Activated naive CD8-positive, alpha-beta T cell treated with anti-CD3 and anti-CD28 coated beads, Interleukin-2, amount 10 ng/mL, durations not matched to agents 7 days and 5 days (primary cell): ENCODE results near the gene SOX8. TPM values are rescaled to one million over a fixed set of nuclear protein-coding genes. Genes with fewer than 3 reads are reported as not detected.
"Not testable (repeated sequence)": the region's sequence is repeated elsewhere in the genome, so short reads cannot be mapped to it uniquely, and the experiment has no call there.

ENCODE experiments used
- ATAC-seq: fragments of 150-1000 bp; cut with Tn5 transposase; one replicate; pipeline ENCODE4 v1.10.0; 2021; ENCODE audit warnings: low read depth, moderate library complexity
- POLR2A ChIA-PET: fragments of 350-600 bp; sonication (Branson Sonifier 250); formaldehyde crosslinking; loops from one replicate; lab custom pipeline; 2021; ENCODE audit warnings: antibody characterized with exemption; lab: Charles Lee
- DNase-seq: peaks from one replicate; pipeline ENCODE4 v3.0.0; 2021
- H3K27ac Mint-ChIP-seq: one replicate; pipeline ENCODE4 v1.8.0; 2022; ENCODE audit warnings: mild to moderate bottlenecking, mixed read lengths
- H3K27me3 Mint-ChIP-seq: one replicate; pipeline ENCODE4 v1.8.0; 2022; ENCODE audit warnings: mild to moderate bottlenecking, moderate library complexity, mixed read lengths
- H3K36me3 Mint-ChIP-seq: one replicate; pipeline ENCODE4 v1.8.0; 2021; ENCODE audit warnings: mild to moderate bottlenecking, mixed read lengths
- H3K4me1 Mint-ChIP-seq: one replicate; pipeline ENCODE4 v1.8.0; 2021; ENCODE audit warnings: mixed read lengths
- H3K4me3 Mint-ChIP-seq: one replicate; pipeline ENCODE4 v1.8.0; 2022; ENCODE audit warnings: mild to moderate bottlenecking, moderate library complexity, mixed read lengths
- H3K9me3 Mint-ChIP-seq: one replicate; pipeline ENCODE4 v1.8.0; 2021; ENCODE audit warnings: mixed read lengths
- total RNA-seq, 2 experiments: library from RNA; stranded (reverse); gene quantifications; one replicate each; pipeline ENCODE4 v1.2.3, GENCODE V29; 2021

SOX8 gene
- total RNA-seq, 2 experiments from 2014 or later, result 0.50 to 0.60 TPM

DNA sequence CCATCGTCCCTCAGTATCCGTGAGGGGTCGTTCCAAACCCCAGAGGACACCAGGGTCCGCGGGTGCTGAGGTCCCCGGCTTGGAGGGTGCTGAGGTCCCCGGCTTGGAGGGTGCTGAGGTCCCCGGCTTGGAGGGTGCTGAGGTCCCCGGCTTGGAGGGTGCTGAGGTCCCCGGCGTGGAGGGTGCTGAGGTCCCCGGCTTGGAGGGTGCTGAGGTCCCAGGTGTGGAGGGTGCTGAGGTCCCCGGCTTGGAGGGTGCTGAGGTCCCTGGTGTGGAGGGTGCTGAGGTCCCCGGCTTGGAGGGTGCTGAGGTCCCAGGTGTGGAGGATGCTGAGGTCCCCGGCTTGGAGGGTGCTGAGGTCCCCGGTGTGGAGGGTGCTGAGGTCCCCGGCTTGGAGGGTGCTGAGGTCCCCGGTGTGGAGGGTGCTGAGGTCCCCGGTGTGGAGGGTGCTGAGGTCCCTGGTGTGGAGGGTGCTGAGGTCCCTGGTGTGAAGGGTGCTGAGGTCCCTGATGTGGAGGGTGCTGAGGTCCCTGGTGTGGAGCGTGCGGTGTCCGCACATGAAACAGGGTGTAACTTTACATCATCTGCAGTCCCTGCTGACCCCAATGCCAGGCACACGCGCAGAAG lies 43.7 kb downstream of the SOX8 start:
- POLR2A ChIA-PET, H3K27me3 Mint-ChIP-seq, H3K4me1 Mint-ChIP-seq, DNase-seq, H3K36me3 Mint-ChIP-seq, ATAC-seq, H3K27ac Mint-ChIP-seq, H3K4me3 Mint-ChIP-seq, H3K9me3 Mint-ChIP-seq: not testable (repeated sequence)

DNA sequence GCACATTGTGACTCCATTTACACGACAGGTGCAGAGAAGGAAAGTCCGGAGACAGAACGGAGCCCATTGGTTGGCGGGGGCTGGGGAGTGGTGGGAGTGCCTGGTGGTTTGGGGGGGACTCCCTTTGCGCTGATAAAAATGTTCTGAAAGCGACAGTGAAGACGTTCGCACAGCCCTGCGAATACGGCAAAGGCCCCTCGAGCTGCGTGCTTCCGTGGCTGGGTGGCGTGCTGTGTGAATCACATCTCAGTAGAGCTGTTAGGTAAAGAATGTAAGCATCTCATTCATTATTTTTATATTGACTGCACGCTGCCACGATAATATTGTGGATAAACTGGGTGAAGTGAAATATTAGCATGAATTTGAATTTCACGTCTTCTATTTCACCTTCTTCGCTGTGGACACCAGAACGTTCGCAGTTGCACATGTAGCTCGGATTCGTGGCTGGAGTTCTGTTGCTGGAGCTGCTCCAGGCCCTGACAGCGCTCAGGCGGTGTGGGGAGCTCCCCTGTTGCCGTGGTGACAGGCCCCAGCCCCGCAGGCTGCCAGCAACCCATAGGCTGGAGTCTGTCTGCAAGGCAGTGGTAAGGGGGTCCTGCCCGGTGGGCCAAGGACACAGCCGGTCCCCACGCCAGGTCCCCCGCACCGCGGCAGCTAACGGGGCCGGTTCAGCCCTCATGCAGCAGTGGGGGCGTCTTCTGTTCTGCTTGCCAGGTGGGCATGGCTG lies 44.6 kb downstream of the SOX8 start:
- Mint-ChIP-seq H3K36me3 (no peaks in the 10 kb centered on the region), H3K27ac (no peak overlapping the region), H3K4me3 (no peak overlapping the region), H3K27me3 (peaks cover 6% of the 10 kb centered on the region), H3K9me3 (no peaks in the 10 kb centered on the region), H3K4me1 (no peaks in the 10 kb centered on the region)
- DNase-seq (no peak), ATAC-seq (no peak)
- POLR2A ChIA-PET, result no interaction called here

DNA sequence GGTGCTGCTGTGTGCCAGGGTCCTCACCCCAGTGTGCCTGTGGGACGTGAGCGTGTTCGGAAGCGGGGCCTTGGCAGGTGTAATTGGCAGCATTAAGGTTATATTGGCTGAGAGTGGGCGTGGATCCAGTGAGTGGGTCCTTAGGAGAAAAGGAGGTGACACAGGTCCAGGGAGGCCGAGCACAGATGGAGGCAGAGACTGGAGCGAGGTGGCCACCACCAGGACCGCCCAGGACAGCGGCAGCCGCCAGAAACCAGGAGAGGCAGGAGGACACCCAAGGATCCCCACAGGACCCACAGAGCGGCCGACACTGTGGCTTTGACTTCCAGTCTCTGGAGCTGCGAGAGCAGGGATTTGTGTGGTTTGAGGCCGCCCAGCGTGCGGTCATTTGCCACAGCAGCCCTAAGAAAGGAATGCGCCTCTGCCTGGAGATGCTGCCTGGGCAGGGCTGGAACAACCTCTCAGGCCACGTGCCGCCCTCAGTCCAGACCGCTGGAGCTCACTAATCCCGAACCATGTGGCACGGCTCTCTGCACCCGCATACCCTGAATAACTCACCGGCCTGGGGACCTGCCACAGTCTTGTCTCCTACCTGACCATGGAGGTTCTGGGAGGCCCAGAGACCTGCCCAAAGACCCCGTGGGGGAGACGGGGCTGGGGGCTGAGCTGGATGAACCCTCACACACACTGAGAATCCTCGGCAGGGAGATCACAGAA lies 45.4 kb downstream of the SOX8 start:
- peaks cover 6% of the 10 kb centered on the region for H3K27me3 Mint-ChIP-seq
- no peak overlapping the region for H3K4me3 Mint-ChIP-seq
- no peak for DNase-seq
- no peaks in the 10 kb centered on the region for H3K9me3 Mint-ChIP-seq
- POLR2A ChIA-PET, result no interaction called here
- ATAC-seq, result no peak
- H3K4me1 Mint-ChIP-seq, result no peaks in the 10 kb centered on the region
- no peak overlapping the region for H3K27ac Mint-ChIP-seq
- no peaks in the 10 kb centered on the region for H3K36me3 Mint-ChIP-seq

DNA sequence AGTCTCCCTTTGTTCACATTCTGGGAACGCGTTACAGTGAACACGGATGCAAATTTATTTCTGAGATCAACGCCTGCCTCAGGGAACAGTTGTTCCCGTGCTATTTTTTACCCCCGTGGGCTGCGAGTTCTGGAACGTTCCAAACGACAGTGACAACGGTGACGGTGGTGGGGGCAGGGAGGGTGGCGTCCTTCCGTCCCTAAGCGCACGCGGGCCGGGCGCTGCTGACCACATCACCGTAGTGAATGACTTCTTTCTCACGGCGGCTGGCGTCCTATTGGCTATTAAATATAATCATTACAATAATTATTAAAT lies 45.9 kb downstream of the SOX8 start:
- Mint-ChIP-seq H3K9me3 (no peaks in the 10 kb centered on the region), H3K27me3 (peaks cover 6% of the 10 kb centered on the region), H3K36me3 (no peaks in the 10 kb centered on the region), H3K4me1 (no peaks in the 10 kb centered on the region), H3K4me3 (no peak overlapping the region), H3K27ac (no peak overlapping the region)
- ATAC-seq (no peak), DNase-seq (no peak)
- POLR2A ChIA-PET, result no interaction called here

DNA sequence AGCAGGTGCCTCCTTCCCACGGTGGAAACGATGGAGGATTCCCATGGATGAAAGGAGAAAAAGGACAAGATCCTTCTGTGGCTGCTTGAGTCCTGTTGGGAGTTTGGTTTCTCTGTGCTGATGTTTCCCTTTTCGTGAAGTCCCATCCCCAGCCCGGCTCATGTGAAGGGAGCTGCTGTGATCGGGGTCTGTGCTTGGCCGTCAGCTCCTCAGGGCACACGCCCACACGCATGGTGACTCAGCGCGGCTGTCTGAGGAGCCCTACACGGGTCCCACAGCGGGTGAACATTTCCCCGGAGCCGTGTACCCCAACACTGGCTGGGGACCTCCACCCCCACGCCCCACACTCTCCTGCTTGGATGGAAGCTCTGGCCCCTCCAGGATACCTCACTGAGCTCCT lies 46.5 kb downstream of the SOX8 start:
- Mint-ChIP-seq H3K36me3 (no peaks in the 10 kb centered on the region), H3K27me3 (peaks cover 6% of the 10 kb centered on the region), H3K9me3 (no peaks in the 10 kb centered on the region), H3K4me1 (no peaks in the 10 kb centered on the region), H3K4me3 (no peak overlapping the region), H3K27ac (no peak overlapping the region)
- DNase-seq (no peak), ATAC-seq (no peak)
- POLR2A ChIA-PET, result no interaction called here

DNA sequence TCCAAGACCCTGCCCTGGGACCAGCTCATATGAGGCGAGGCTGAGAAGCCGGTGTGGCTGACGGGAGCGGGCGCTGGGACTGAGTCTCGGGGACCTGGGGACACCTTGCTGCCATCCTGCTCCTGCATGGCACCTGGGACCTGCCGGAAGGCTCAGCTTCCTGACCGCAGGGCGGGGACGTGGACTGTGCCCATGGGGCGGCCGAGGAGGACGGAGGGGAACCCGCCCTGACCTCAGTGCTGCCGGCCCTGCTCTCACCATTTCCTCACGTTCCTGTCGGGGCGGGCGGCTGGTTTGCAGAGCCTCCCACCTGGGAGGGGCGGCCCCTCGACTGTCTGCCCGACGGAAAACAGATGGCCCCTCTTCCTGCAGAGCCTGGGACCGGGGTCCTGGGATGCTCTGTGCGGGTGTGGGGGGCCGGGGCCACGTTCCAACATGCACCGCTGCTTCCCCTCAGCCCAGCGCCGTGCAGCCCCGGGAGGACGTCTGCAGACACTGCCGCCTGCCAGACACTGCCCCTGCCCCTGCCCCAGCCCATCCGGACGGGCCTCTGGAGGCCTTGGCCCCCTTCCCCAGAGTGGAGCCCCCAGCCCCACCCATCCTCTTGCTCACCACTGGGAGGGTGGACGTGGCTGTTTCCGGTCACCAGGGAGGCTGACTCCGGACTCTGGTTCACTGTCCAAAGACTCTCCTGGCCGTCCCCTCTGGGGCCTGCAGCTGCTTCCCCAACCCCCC lies 47.1 kb downstream of the SOX8 start:
- Mint-ChIP-seq H3K9me3 (no peaks in the 10 kb centered on the region), H3K4me1 (no peaks in the 10 kb centered on the region), H3K36me3 (no peaks in the 10 kb centered on the region), H3K27me3 (peaks cover 6% of the 10 kb centered on the region), H3K4me3 (no peak overlapping the region), H3K27ac (no peak overlapping the region)
- ATAC-seq, result no peak
- DNase-seq, result no peak
- POLR2A ChIA-PET, result no interaction called here

DNA sequence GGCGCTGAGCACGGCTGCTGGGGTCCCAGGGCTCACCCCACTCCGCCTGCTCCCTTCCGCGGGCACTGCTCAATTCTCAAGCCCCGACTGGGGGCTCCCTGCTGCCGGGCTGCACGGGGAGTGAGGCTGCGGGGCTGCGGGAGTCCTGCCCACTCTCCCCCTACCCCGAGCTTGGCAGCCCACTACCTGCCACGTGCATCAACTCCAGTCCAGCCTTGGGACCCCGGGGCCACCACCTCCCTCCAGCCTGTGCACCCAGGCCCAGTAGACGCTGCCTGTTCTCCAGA lies 47.6 kb downstream of the SOX8 start:
- no peak for ATAC-seq
- Mint-ChIP-seq H3K36me3 (no peaks in the 10 kb centered on the region), H3K4me3 (no peak overlapping the region), H3K4me1 (no peaks in the 10 kb centered on the region), H3K27me3 (peaks cover 6% of the 10 kb centered on the region), H3K9me3 (no peaks in the 10 kb centered on the region), H3K27ac (no peak overlapping the region)
- POLR2A ChIA-PET, result no interaction called here
- no peak for DNase-seq

DNA sequence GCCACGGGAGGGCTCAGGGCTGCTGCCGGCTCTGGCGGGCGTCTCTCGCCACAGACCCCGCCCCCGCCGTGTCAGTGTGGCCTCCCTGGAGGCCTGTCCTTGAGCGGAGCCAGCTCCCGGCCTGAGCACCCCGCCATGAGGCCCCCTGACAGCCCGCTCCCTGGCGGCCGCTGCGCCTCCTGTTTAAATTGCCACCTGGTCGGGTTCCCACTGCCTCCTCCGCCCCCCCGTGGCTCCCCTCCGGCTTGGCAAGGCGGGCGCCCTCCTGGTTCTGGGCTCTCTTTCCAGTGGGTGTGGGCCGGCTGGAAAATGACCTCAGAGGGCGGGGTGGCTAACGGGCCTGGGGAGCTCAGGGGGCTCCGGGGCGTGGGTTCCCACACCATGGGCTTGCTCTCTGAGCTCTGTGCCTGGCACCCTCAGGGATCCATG lies 48.9 kb downstream of the SOX8 start:
- POLR2A ChIA-PET, result no interaction called here
- Mint-ChIP-seq H3K27ac (no peak overlapping the region), H3K27me3 (peaks cover 6% of the 10 kb centered on the region), H3K4me3 (no peak overlapping the region), H3K9me3 (no peaks in the 10 kb centered on the region), H3K4me1 (no peaks in the 10 kb centered on the region), H3K36me3 (no peaks in the 10 kb centered on the region)
- DNase-seq, result no peak
- no peak for ATAC-seq

DNA sequence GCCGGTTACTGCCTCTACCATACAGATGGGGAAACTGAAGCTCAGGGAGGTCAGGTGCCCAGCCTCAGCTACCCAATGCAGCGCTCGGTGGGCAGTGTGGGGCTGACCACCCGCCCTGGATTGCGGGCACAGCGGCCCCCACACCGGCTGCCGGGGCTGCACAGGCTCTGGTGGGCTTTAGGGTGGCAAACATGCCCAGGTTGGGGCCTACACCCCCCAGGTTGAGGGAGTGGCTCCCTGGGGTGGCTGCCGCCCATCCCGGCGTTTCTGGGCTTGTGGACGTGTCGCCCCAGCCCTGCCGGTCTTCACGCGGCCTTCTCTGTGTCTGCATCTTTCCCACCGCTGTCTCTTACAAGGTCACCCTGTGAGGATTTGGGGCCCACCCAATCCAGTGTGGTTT lies 50.1 kb downstream of the SOX8 start:
- Mint-ChIP-seq H3K27ac (no peak overlapping the region), H3K9me3 (no peaks in the 10 kb centered on the region), H3K4me3 (no peak overlapping the region), H3K27me3 (peaks cover 6% of the 10 kb centered on the region), H3K4me1 (no peaks in the 10 kb centered on the region), H3K36me3 (no peaks in the 10 kb centered on the region)
- POLR2A ChIA-PET, result no interaction called here
- ATAC-seq (no peak), DNase-seq (no peak)

DNA sequence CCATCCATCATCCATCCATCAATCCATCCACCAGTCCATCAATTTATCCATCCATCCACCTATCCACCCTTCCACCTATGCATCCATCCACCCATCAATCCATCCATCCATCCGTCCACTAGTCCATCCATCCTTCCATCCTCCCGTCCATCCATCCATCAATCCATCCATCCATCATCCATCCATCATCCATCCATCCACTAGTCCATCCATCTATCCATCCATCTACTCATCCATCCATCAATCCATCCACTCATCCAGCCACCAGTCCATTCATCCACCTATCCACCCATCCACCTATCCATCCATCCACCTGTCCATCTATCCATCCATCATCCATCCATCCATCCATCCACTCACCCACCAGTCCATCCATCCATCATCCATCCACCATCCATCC lies 51.0 kb downstream of the SOX8 start:
- no peaks in the 10 kb centered on the region for H3K9me3 Mint-ChIP-seq
- DNase-seq, result no peak
- H3K4me1 Mint-ChIP-seq, result no peaks in the 10 kb centered on the region
- no peak for ATAC-seq
- H3K27ac Mint-ChIP-seq, result no peak overlapping the region
- POLR2A ChIA-PET, result no interaction called here
- no peaks in the 10 kb centered on the region for H3K36me3 Mint-ChIP-seq
- no peak overlapping the region for H3K4me3 Mint-ChIP-seq
- H3K27me3 Mint-ChIP-seq, result peaks cover 6% of the 10 kb centered on the region

DNA sequence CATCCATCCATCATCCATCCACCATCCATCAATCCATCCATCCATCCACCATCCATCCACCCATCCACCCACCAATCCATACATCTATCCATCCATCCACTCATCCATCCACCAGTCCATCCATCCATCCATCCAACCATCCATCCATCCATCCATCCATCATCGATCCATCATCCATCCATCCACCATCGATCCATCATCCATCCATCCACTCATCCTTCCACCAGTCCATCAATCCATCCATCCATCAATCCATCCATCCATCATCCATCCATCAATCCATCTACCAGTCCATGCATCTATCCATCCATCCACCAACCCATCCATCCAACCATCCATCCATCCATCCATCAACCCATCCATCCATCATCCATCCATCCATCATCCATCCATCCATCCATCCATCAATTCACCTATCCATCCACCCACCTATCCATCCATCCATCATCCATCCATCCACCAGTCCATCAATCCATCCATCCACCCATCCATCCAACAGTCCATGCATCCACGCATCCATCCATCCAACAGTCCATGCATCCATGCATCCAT lies 51.6 kb downstream of the SOX8 start:
- no peak overlapping the region for H3K4me3 Mint-ChIP-seq

DNA sequence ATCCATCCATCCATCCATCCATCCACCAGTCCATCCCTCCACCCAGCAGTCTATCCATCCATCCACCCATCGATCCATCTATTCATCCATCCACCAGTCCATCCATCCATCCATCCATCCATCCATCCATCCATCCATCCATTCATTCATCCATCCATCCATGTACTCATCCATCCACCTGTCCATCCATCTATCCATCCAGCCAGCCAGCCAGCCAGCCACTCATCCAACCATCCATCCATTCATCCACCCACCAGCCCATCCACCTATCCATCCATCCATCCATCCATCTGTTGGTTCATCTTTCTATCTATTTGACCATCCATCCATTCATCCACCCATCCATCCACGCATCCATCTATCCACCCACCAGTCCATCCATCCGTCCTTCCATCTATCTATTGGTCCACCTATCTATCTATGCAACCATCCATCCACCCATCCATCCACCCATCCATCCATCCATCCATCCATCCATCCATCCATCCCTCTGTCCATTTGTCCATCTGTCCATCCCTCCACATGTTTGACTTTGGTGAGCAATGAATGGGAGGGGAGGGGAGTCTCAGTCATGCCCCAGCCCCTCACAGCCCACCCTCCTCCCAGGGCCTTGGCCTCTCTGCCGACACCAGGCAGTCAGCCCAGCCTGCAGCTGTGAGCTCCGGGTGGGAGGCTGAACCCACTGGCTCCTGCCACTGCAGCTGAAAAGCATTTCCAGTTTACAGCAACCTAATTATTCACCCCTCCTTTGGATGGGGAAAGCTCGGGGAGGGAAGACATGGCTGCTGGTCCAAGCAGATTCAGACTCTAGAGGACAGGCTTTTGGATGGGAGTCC lies 52.9 kb downstream of the SOX8 start:
- no peak for DNase-seq
- no peaks in the 10 kb centered on the region for H3K4me1 Mint-ChIP-seq
- no peak overlapping the region for H3K4me3 Mint-ChIP-seq
- H3K9me3 Mint-ChIP-seq, result no peaks in the 10 kb centered on the region
- no peak for ATAC-seq
- no peak overlapping the region for H3K27ac Mint-ChIP-seq
- H3K36me3 Mint-ChIP-seq, result no peaks in the 10 kb centered on the region
- POLR2A ChIA-PET, result no interaction called here
- peaks cover 4% of the 10 kb centered on the region for H3K27me3 Mint-ChIP-seq

More for the DNA sequence above, 51.6 kb downstream of the SOX8 start:
- Mint-ChIP-seq H3K9me3 (no peaks in the 10 kb centered on the region), H3K27me3 (peaks cover 7% of the 10 kb centered on the region), H3K36me3 (no peaks in the 10 kb centered on the region), H3K27ac (no peak overlapping the region), H3K4me1 (no peaks in the 10 kb centered on the region)
- ATAC-seq (no peak), DNase-seq (no peak)
- POLR2A ChIA-PET, result no interaction called here

DNA sequence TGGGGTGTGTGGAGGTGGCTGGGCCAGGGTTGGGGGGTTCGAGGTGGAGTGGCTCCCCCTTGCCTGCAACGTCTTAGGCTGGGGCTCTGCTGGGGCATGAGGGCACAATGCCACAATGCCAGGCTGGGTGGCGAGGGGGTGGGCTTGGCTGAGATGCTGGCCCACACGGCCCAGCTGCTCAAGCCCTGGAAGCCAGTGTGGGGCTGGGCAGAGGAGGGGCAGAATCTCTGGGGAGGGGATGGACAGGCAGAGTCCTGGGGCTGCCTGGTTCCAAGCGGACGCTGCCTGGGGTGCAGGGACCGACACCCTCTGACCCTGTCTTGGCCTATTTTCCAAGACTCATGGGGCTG lies 53.5 kb downstream of the SOX8 start:
- ATAC-seq (no peak), DNase-seq (no peak)
- Mint-ChIP-seq H3K27me3 (peaks cover 2% of the 10 kb centered on the region), H3K4me1 (no peaks in the 10 kb centered on the region), H3K36me3 (no peaks in the 10 kb centered on the region), H3K4me3 (no peak overlapping the region), H3K27ac (no peak overlapping the region), H3K9me3 (no peaks in the 10 kb centered on the region)
- POLR2A ChIA-PET, result no interaction called here
